ENCODE measurements around the gene SORCS1.

DNA sequence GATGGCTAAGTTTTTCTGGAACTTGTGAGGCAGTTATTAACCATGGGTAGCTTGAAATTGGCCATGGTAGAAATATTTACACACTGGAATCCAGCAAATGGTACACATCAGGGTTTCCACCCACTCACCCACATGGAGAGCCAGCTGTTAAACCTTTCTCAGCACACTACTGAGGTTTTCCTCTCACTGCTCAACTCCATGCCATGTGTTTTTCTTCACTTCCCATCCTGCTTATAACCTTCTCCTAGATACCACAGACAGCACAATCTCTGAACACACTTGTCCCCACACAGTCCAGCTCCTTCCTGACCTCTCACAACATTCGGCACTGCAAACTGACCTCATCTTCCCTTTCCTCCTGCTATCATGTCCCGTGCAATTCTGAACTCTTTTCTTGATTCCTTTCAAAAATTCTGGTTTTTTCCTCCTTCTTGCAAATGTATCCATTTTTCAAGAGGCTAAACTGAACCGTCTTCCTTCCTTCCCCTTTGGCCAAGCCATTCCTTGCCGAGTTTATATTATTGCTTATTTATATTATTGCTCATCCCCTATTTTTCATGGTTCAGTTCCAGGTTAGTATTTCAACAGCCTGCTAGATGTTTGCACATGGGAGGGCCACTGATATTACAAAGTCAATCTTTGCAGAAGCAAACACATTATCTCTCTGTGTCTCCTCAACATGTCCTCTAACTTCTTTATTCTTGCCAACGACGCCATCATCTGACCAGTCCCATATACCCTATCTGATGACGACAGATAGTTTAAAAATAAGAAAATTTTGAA is 606.4 kb downstream of the SORCS1 start:
- TF ChIP-seq, protein P1, sequence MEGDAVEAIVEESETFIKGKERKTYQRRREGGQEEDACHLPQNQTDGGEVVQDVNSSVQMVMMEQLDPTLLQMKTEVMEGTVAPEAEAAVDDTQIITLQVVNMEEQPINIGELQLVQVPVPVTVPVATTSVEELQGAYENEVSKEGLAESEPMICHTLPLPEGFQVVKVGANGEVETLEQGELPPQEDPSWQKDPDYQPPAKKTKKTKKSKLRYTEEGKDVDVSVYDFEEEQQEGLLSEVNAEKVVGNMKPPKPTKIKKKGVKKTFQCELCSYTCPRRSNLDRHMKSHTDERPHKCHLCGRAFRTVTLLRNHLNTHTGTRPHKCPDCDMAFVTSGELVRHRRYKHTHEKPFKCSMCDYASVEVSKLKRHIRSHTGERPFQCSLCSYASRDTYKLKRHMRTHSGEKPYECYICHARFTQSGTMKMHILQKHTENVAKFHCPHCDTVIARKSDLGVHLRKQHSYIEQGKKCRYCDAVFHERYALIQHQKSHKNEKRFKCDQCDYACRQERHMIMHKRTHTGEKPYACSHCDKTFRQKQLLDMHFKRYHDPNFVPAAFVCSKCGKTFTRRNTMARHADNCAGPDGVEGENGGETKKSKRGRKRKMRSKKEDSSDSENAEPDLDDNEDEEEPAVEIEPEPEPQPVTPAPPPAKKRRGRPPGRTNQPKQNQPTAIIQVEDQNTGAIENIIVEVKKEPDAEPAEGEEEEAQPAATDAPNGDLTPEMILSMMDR (IDR thresholded peaks at IDR 0.05) = no peak
- TF ChIP-seq EZH2 (IDR thresholded peaks at IDR 0.05; ENCODE audit: borderline replicate concordance, insufficient read depth, low read depth, low read length, poor library complexity, severe bottlenecking) = no peak
